Measurements from ENCODE around the gene TNNI3. TPM values are rescaled to one million over a fixed set of nuclear protein-coding genes. Genes with fewer than 3 reads are reported as not detected.
A peak's percentile ranks its signal among the peaks of the same experiment; 100 is the strongest.
"Not testable (repeated sequence)": the region's sequence is repeated elsewhere in the genome, so short reads cannot be mapped to it uniquely, and the experiment has no call there.

TNNI3 gene
- total RNA-seq, 1 experiment from 2014 or later, result 6.5 TPM

GRCh38 chr19:55178781-55179599 is 21.5 kb upstream of the TNNI3 start:
- peaks cover 59% of the 10 kb centered on the region for H3K27me3 ChIP-seq (ENCODE audit: control insufficient read depth, insufficient read depth, low read length)
- peak; percentile 97 for DNase-seq
- H3K36me3 ChIP-seq (replicated peaks; ENCODE audit: control insufficient read depth, insufficient read depth, low read length), result no peaks in the 10 kb centered on the region
- H3K4me3 ChIP-seq (ENCODE audit: insufficient read depth, low read depth, low read length), result peak overlapping the region; percentile 44

GRCh38 chr19:55176076-55176475 is 18.5 kb upstream of the TNNI3 start:
- H3K36me3 ChIP-seq (replicated peaks; ENCODE audit: control insufficient read depth, insufficient read depth, low read length), result no peaks in the 10 kb centered on the region
- peaks cover 72% of the 10 kb centered on the region for H3K27me3 ChIP-seq (ENCODE audit: control insufficient read depth, insufficient read depth, low read length)
- no peak for DNase-seq
- H3K4me3 ChIP-seq (ENCODE audit: insufficient read depth, low read depth, low read length), result no peak overlapping the region

GRCh38 chr19:55175117-55175867 is 17.8 kb upstream of the TNNI3 start:
- Histone ChIP-seq H3K36me3 (replicated peaks; ENCODE audit: control insufficient read depth, insufficient read depth, low read length) (no peaks in the 10 kb centered on the region), H3K27me3 (ENCODE audit: control insufficient read depth, insufficient read depth, low read length) (peaks cover 71% of the 10 kb centered on the region), H3K4me3 (ENCODE audit: insufficient read depth, low read depth, low read length) (peak overlapping the region; percentile 19; the same call in 1 of the 2 replicates)
- peak; percentile 86 for DNase-seq

GRCh38 chr19:55174425-55175116 is 17.0 kb upstream of the TNNI3 start:
- Histone ChIP-seq H3K36me3 (replicated peaks; ENCODE audit: control insufficient read depth, insufficient read depth, low read length) (no peaks in the 10 kb centered on the region), H3K4me3 (ENCODE audit: insufficient read depth, low read depth, low read length) (peak overlapping the region; percentile 6; the same call in 1 of the 2 replicates), H3K27me3 (ENCODE audit: control insufficient read depth, insufficient read depth, low read length) (peaks cover 70% of the 10 kb centered on the region)
- no peak for DNase-seq

GRCh38 chr19:55173714-55174409 is 16.3 kb upstream of the TNNI3 start:
- H3K4me3 ChIP-seq (ENCODE audit: insufficient read depth, low read depth, low read length), result peak overlapping the region; percentile 63
- peak; percentile 95 for DNase-seq
- peaks cover 68% of the 10 kb centered on the region for H3K27me3 ChIP-seq (ENCODE audit: control insufficient read depth, insufficient read depth, low read length)
- no peaks in the 10 kb centered on the region for H3K36me3 ChIP-seq (replicated peaks; ENCODE audit: control insufficient read depth, insufficient read depth, low read length)

DNA sequence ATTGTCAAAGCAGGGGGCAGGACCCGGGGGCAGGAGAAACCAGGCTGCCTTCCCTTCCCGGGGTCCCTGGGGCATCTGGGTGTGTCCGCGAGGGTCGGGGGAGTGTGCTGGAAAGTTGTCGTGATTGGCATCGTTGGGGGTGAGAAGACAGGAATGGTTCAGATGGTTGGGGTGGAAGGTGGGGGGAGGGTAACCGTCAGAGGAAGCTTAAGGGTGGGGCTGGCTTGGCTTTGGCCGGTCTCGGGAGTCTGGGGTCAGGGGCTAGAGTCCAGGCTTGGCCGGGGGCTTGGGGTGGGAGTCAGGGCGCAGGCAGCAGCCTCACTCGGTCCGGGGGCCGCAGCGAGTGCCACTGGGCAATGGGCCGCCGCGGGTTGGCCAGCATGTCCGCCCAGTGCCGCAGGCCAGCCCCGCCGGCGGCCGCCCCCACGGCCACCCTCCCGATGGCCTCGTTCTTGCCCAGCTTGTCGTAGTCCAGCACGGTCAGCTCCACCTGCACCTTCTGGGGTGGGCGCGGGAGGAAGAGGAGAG is 15.7 kb upstream of the TNNI3 start:
- peaks cover 68% of the 10 kb centered on the region for H3K27me3 ChIP-seq (ENCODE audit: control insufficient read depth, insufficient read depth, low read length)
- no peaks in the 10 kb centered on the region for H3K36me3 ChIP-seq (replicated peaks; ENCODE audit: control insufficient read depth, insufficient read depth, low read length)
- H3K4me3 ChIP-seq (ENCODE audit: insufficient read depth, low read depth, low read length), result peak overlapping the region; percentile 63
- no peak for DNase-seq

DNA sequence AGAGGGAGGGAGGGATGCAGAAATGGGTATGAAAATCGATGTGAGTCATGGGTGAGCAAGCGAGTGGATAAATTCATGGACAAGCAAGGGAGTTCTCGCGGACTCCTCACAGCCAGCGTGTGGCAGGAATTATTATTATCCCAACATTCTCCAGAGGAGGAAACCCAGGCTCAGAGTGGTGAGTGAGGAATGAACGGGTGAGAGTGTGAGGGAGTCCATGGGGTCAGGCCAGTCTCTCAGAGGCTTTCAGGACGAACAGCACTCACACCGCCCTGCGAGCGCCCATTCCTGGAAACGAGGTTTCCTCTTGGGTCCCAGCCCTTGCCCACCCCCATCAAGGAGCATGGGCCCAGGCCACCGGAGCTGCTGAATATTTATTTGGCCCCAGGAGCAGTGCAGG is 15.2 kb upstream of the TNNI3 start:
- H3K4me3 ChIP-seq (ENCODE audit: insufficient read depth, low read depth, low read length), result peak overlapping the region; percentile 63; the same call in 1 of the 2 replicates
- peak; percentile 66 for DNase-seq
- no peaks in the 10 kb centered on the region for H3K36me3 ChIP-seq (replicated peaks; ENCODE audit: control insufficient read depth, insufficient read depth, low read length)
- H3K27me3 ChIP-seq (ENCODE audit: control insufficient read depth, insufficient read depth, low read length), result peaks cover 66% of the 10 kb centered on the region

- not testable (repeated sequence) for H3K4me3 ChIP-seq (ENCODE audit: insufficient read depth, low read depth, low read length); H3K36me3 ChIP-seq (replicated peaks; ENCODE audit: control insufficient read depth, insufficient read depth, low read length)
- peak; percentile 28 for DNase-seq
- H3K27me3 ChIP-seq (ENCODE audit: control insufficient read depth, insufficient read depth, low read length), result peaks cover 67% of the 10 kb centered on the region
Measured at GRCh38 chr19:55172318-55172717, 14.8 kb upstream of the TNNI3 start.

DNA sequence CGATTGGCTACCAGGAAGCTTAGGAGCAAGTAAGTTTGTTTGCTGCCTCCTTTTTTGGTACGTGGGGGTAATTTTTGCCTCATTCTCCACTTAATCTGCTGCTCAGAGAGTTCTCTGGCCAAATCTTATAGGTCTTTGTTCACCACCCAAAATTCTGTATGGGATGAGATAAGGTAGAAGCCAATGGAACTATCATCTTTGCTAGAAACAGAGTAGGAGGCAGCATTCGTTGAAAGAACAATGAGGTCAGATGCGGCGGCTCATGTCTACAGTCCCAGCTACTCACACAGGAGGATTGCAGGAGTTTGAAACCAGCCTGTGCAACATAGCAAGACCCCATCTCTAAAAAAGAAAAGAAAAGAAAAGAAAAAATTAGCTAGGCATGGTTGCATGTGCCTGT is 13.9 kb upstream of the TNNI3 start:
- no peak for DNase-seq
- Histone ChIP-seq H3K36me3 (replicated peaks; ENCODE audit: control insufficient read depth, insufficient read depth, low read length) (no peaks in the 10 kb centered on the region), H3K4me3 (ENCODE audit: insufficient read depth, low read depth, low read length) (no peak overlapping the region), H3K27me3 (ENCODE audit: control insufficient read depth, insufficient read depth, low read length) (peaks cover 61% of the 10 kb centered on the region)

DNA sequence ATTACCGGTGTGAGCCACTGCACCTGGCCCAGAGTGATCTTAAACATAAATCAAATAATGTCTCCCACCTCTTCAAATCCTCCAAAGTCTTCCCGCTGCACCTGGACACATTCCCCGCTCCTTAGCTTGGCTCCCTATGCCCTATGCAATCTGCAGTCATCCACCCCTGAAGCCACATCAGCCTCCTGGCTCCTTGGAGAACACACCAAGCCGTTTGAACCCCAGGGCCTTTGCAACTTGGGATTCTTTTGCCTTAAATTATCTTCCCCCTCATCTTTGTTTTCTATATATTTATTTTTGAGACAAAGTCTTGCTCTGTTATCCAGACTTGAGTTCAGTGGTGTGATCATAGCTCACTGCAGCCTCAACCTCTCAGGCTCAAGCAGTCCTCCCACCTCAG is 11.6 kb upstream of the TNNI3 start:
- Histone ChIP-seq H3K36me3 (replicated peaks; ENCODE audit: control insufficient read depth, insufficient read depth, low read length) (no peaks in the 10 kb centered on the region), H3K27me3 (ENCODE audit: control insufficient read depth, insufficient read depth, low read length) (peaks cover 52% of the 10 kb centered on the region), H3K4me3 (ENCODE audit: insufficient read depth, low read depth, low read length) (no peak overlapping the region)
- no peak for DNase-seq

GRCh38 chr19:55166530-55167268 is 9.2 kb upstream of the TNNI3 start, which contains the start of gene DNAAF3:
Gene DNAAF3, minus strand, starts transcription at chr19:55166613. Its CDS starts 200 bp downstream, at chr19:55166413.
- H3K4me3 ChIP-seq (ENCODE audit: insufficient read depth, low read depth, low read length), result peak within 1 kb of the TSS; percentile 51
- H3K36me3 ChIP-seq (replicated peaks; ENCODE audit: control insufficient read depth, insufficient read depth, low read length), result no peaks in the 10 kb centered on the region
- DNase-seq, result peak; percentile 100
- H3K27me3 ChIP-seq (ENCODE audit: control insufficient read depth, insufficient read depth, low read length), result peaks cover 51% of the 10 kb centered on the region

- no peaks in the 10 kb centered on the region for H3K36me3 ChIP-seq (replicated peaks; ENCODE audit: control insufficient read depth, insufficient read depth, low read length)
- DNase-seq, result peak; percentile 92
- H3K27me3 ChIP-seq (ENCODE audit: control insufficient read depth, insufficient read depth, low read length), result peaks cover 51% of the 10 kb centered on the region
- peak overlapping the region; percentile 51 for H3K4me3 ChIP-seq (ENCODE audit: insufficient read depth, low read depth, low read length)
Measured at GRCh38 chr19:55165952-55166529, 8.5 kb upstream of the TNNI3 start.
